H1 (cell line): ENCODE measurements around the gene WDR81. TPM values are rescaled to one million over a fixed set of nuclear protein-coding genes. Genes with fewer than 3 reads are reported as not detected.
A peak's percentile ranks its signal among the peaks of the same experiment; 100 is the strongest.

Source experiments
- CTCF ChIA-PET: fragments of 300-600 bp; sonication (Branson Sonifier 250); formaldehyde crosslinking; loops from one replicate; lab custom pipeline; 2021; ENCODE audit not compliant: partially characterized antibody; lab: Charles Lee
- POLR2A ChIA-PET: fragments of 300-600 bp; sonication (Branson Sonifier 250); formaldehyde crosslinking; loops from one replicate; lab custom pipeline; 2021; ENCODE audit warnings: inconsistent platforms; ENCODE audit not compliant: partially characterized antibody; lab: Charles Lee
- DNase-seq, 2 experiments: peaks; one replicate each; pipeline versions ENCODE4 v3.0.0 to v3.0.0-alpha.2; 2010 to 2022; ENCODE audit warnings: low spot score in 2 of 2, low read depth in 1 of 2, mixed read lengths in 1 of 2
- FAIRE-seq: peaks from 2 replicates; lab custom pipeline; 2011; peaks lifted over from hg19 to GRCh38; lab: Jason Lieb, UNC
- H2AFZ ChIP-seq: 2 replicates; pipeline ENCODE4 v1.8.1; 2012; ENCODE audit warnings: low read length, inconsistent platforms
- H2AK5ac ChIP-seq: 2 replicates; pipeline ENCODE4 v1.6.1; 2013; ENCODE audit warnings: low read depth, low read length
- H2BK120ac ChIP-seq: replicated peaks from 2 replicates; pipeline ENCODE3; 2013; ENCODE audit warnings: low read depth, low read length, inconsistent platforms
- H2BK12ac ChIP-seq: 2 replicates; pipeline ENCODE4 v1.6.1; 2013; ENCODE audit warnings: low read depth, low read length
- H2BK15ac ChIP-seq: 2 replicates; pipeline ENCODE4 v1.6.1; 2013; ENCODE audit warnings: low read length
- H2BK20ac ChIP-seq: 2 replicates; pipeline ENCODE4 v1.6.1; 2013; ENCODE audit warnings: low read length
- H2BK5ac ChIP-seq: 2 replicates; pipeline ENCODE4 v1.6.1; 2013; ENCODE audit warnings: low read depth, low read length
- H3K14ac ChIP-seq: 2 replicates; pipeline ENCODE4 v1.6.1; 2013; ENCODE audit warnings: inconsistent platforms; ENCODE audit not compliant: insufficient read length
- H3K18ac ChIP-seq: 2 replicates; pipeline ENCODE4 v1.6.1; 2013; ENCODE audit warnings: low read length; ENCODE audit errors: extremely low read depth
- H3K23ac ChIP-seq: 2 replicates; pipeline ENCODE4 v1.6.1; 2013; ENCODE audit warnings: inconsistent platforms; ENCODE audit not compliant: insufficient read length
- H3K23me2 ChIP-seq: 2 replicates; pipeline ENCODE4 v1.6.1; 2013; ENCODE audit warnings: low read depth, low read length
- H3K27ac ChIP-seq: 2 replicates; pipeline ENCODE4 v1.6.1; 2011; ENCODE audit warnings: low read depth, low read length, inconsistent platforms
- H3K27me3 ChIP-seq, 4 experiments: replicated peaks in 1 of 4; 1 replicate in 1 of 4; 2 replicates in 3 of 4; pipeline versions ENCODE4 v1.6.1 to v1.8.1; 2011 to 2013; ENCODE audit warnings: low read length in 3 of 4, mild to moderate bottlenecking in 3 of 4, inconsistent platforms in 2 of 4, mixed read lengths in 2 of 4, moderate library complexity in 1 of 4; ENCODE audit not compliant: control insufficient read depth in 3 of 4, insufficient read depth in 3 of 4; ENCODE audit errors: extremely low read depth in 1 of 4
- H3K36me3 ChIP-seq, 4 experiments: 2 replicates each; pipeline versions ENCODE4 v1.6.1 to v1.8.1; 2011 to 2013; ENCODE audit warnings: mild to moderate bottlenecking in 4 of 4, low read length in 3 of 4, moderate library complexity in 2 of 4, control low read depth in 1 of 4, inconsistent platforms in 1 of 4; ENCODE audit not compliant: insufficient read depth in 4 of 4, control insufficient read depth in 2 of 4
- H3K4ac ChIP-seq: replicated peaks from 2 replicates; pipeline ENCODE3; 2013; ENCODE audit warnings: low read length, low read depth, mixed read lengths, inconsistent platforms; ENCODE audit not compliant: insufficient read length
- H3K4me1 ChIP-seq, 4 experiments: replicated peaks in 1 of 4; 1 replicate in 1 of 4; 2 replicates in 3 of 4; pipeline versions ENCODE4 v1.6.1 to v1.8.1; 2011 to 2013; ENCODE audit warnings: low read length in 3 of 4, inconsistent platforms in 2 of 4, mixed read lengths in 1 of 4; ENCODE audit not compliant: insufficient read depth in 4 of 4, control insufficient read depth in 3 of 4
- H3K4me2 ChIP-seq, 2 experiments: 2 replicates each; pipeline versions ENCODE4 v1.6.1 to v1.8.1; 2011 to 2013; ENCODE audit warnings: low read depth in 2 of 2, low read length in 2 of 2, control low read depth in 1 of 2, inconsistent platforms in 1 of 2, mild to moderate bottlenecking in 1 of 2; ENCODE audit not compliant: insufficient read depth in 1 of 2
- H3K4me3 ChIP-seq, 4 experiments: fragments of 200-600, 300-600 bp in 1 of 4; sonication (generic), shearing (Covaris generic), sonication (Bioruptor Twin) in 1 of 4; 2 replicates each; pipeline versions ENCODE4 v1.5.1 to v1.8.1; 2011 to 2016; ENCODE audit warnings: low read length in 4 of 4, low read depth in 3 of 4, control low read depth in 2 of 4, inconsistent platforms in 2 of 4, mild to moderate bottlenecking in 2 of 4, mixed read lengths in 1 of 4, moderate library complexity in 1 of 4; ENCODE audit not compliant: insufficient read depth in 2 of 4; ENCODE audit errors: extremely low read depth in 1 of 4
- H3K56ac ChIP-seq: replicated peaks from 2 replicates; pipeline ENCODE3; 2013; ENCODE audit warnings: low read depth, mild to moderate bottlenecking, mixed read lengths, low read length, inconsistent platforms; ENCODE audit not compliant: insufficient read length
- H3K79me1 ChIP-seq: 2 replicates; pipeline ENCODE4 v1.6.1; 2013; ENCODE audit warnings: low read depth, low read length, control low read depth
- H3K79me2 ChIP-seq, 2 experiments: 2 replicates each; pipeline versions ENCODE4 v1.6.1 to v1.8.1; 2012 to 2013; ENCODE audit warnings: low read length in 2 of 2, mild to moderate bottlenecking in 2 of 2, inconsistent platforms in 1 of 2; ENCODE audit not compliant: insufficient read depth in 2 of 2, control insufficient read depth in 1 of 2
- H3K9ac ChIP-seq, 4 experiments: replicated peaks in 1 of 4; 1 replicate in 1 of 4; 2 replicates in 3 of 4; pipeline versions ENCODE4 v1.6.1 to v1.8.1; 2011 to 2013; ENCODE audit warnings: low read depth in 3 of 4, low read length in 3 of 4, control low read depth in 2 of 4, mild to moderate bottlenecking in 2 of 4, moderate library complexity in 2 of 4, inconsistent platforms in 1 of 4; ENCODE audit errors: extremely low read depth in 1 of 4
- H3K9me3 ChIP-seq, 2 experiments: 2 replicates each; pipeline versions ENCODE4 v1.6.1 to v1.8.1; 2012 to 2013; ENCODE audit warnings: mild to moderate bottlenecking in 2 of 2, moderate library complexity in 2 of 2, control low read depth in 1 of 2, inconsistent platforms in 1 of 2, low read depth in 1 of 2, low read length in 1 of 2, mixed read lengths in 1 of 2; ENCODE audit not compliant: insufficient read depth in 2 of 2
- H4K20me1 ChIP-seq, 2 experiments: replicated peaks in 1 of 2; 2 replicates each; pipeline versions ENCODE3 to v1.8.1; 2011 to 2013; ENCODE audit warnings: inconsistent platforms in 2 of 2, low read length in 2 of 2, mild to moderate bottlenecking in 1 of 2; ENCODE audit not compliant: insufficient read depth in 2 of 2, control insufficient read depth in 1 of 2
- H4K5ac ChIP-seq: 2 replicates; pipeline ENCODE4 v1.6.1; 2013; ENCODE audit warnings: low read length, low read depth, mixed read lengths, inconsistent platforms; ENCODE audit not compliant: insufficient read length
- H4K8ac ChIP-seq: 2 replicates; pipeline ENCODE4 v1.8.0; 2013; ENCODE audit warnings: mild to moderate bottlenecking, moderate library complexity, low read length, inconsistent platforms; ENCODE audit not compliant: insufficient read depth; ENCODE audit errors: extremely low read depth
- H4K91ac ChIP-seq: replicated peaks from 2 replicates; pipeline ENCODE3; 2013; ENCODE audit warnings: low read length, mixed read lengths, inconsistent platforms; ENCODE audit not compliant: insufficient read length
- CBX5 ChIP-seq: fragments of 300-800, 300-1000 bp; sonication (generic); IDR thresholded peaks from 2 replicates; pipeline ENCODE4 v1.7.1; 2016; ENCODE audit warnings: antibody characterized with exemption, low read length, low read depth
- FOSL1 ChIP-seq: IDR thresholded peaks from 2 replicates; pipeline ENCODE4 v1.6.1; 2011; ENCODE audit warnings: mild to moderate bottlenecking, low read depth, low read length, moderate library complexity; ENCODE audit not compliant: insufficient read depth
- KDM4A ChIP-seq: IDR thresholded peaks from one replicate; pipeline ENCODE4 v1.7.1; 2012; ENCODE audit warnings: low read depth, mild to moderate bottlenecking, moderate library complexity, low read length, inconsistent platforms; ENCODE audit not compliant: severe bottlenecking
- POLR2AphosphoS5 ChIP-seq: IDR thresholded peaks from 2 replicates; pipeline ENCODE4 v1.6.1; 2011; ENCODE audit warnings: low read depth, low read length
- SP1 ChIP-seq: IDR thresholded peaks from 2 replicates; pipeline ENCODE4 v1.6.1; 2011; ENCODE audit warnings: low read depth, low read length
- SP4 ChIP-seq: IDR thresholded peaks from 2 replicates; pipeline ENCODE4 v1.6.1; 2012; ENCODE audit warnings: low read length, inconsistent platforms
- SUZ12 ChIP-seq: fragments of 200-600 bp; sonication (generic); IDR thresholded peaks from 2 replicates; pipeline ENCODE4 v1.6.1; 2012; ENCODE audit warnings: mild to moderate bottlenecking, inconsistent platforms, low read length, moderate library complexity, mixed read lengths
- TAF7 ChIP-seq: optimal IDR thresholded peaks from 2 replicates; pipeline ENCODE3; 2011; ENCODE audit warnings: low read depth, mild to moderate bottlenecking, inconsistent platforms, low read length, moderate library complexity, borderline replicate concordance
- TEAD4 ChIP-seq: IDR thresholded peaks from 2 replicates; pipeline ENCODE4 v1.6.1; 2012; ENCODE audit warnings: low read depth, low read length, inconsistent platforms, mixed read lengths
- WGBS, 2 experiments: shearing (Covaris generic) in 1 of 2; methylation state at CpG; one replicate each; pipeline versions ENCODE4 v1.1.6 to v1.1.7; 2013 to 2015; ENCODE audit warnings: low lambda C conversion rate in 2 of 2, mixed read lengths in 2 of 2, inconsistent platforms in 1 of 2, low coverage in 1 of 2, missing lambda C conversion rate in 1 of 2; ENCODE audit not compliant: insufficient replicate concordance in 2 of 2, insufficient coverage in 1 of 2, insufficient read length in 1 of 2; ENCODE audit errors: extremely low coverage in 1 of 2, missing lambda C conversion rate in 1 of 2; 5-methylcytosine and 5-hydroxymethylcytosine counted together
- polyA plus RNA-seq, 7 experiments: library from polyadenylated mRNA; depleted of rRNA in 3 of 7; stranded (reverse) in 5 of 7; unstranded in 2 of 7; fragments of >200 nt in 5 of 7; fragments of 200-250 nt in 2 of 7; gene quantifications; 1 replicate in 5 of 7; 2 replicates in 1 of 7; 4 replicates in 1 of 7; pipeline versions ENCODE4 v1.2.1 to v1.2.3, GENCODE V29; 2011 to 2013; ENCODE audit warnings: missing spikeins in 2 of 7, mixed read lengths in 2 of 7
- total RNA-seq: library from RNA; stranded (reverse); fragmentation: NEBNext Ultra II Directional; extraction: Animal tissue kit (Norgen Biotek cat#: 25700); gene quantifications from 2 replicates; pipeline ENCODE4 v1.2.1, GENCODE V29; 2021
- TF ChIP-seq, protein P1 (sequence below): IDR thresholded peaks from 2 replicates; pipeline ENCODE4 v1.6.1; 2011; ENCODE audit warnings: low read length, improper control_type of control experiment
- TF ChIP-seq, protein P2 (sequence below): IDR thresholded peaks from 2 replicates; pipeline ENCODE4 v1.6.1; 2012; ENCODE audit warnings: inconsistent platforms

WDR81 gene
- total and polyA plus RNA-seq, 2 of the 8 experiments (the other 6 are each of a cell fraction or from before 2014, with no cell fraction given) = 9.1 to 12.3 TPM

DNA sequence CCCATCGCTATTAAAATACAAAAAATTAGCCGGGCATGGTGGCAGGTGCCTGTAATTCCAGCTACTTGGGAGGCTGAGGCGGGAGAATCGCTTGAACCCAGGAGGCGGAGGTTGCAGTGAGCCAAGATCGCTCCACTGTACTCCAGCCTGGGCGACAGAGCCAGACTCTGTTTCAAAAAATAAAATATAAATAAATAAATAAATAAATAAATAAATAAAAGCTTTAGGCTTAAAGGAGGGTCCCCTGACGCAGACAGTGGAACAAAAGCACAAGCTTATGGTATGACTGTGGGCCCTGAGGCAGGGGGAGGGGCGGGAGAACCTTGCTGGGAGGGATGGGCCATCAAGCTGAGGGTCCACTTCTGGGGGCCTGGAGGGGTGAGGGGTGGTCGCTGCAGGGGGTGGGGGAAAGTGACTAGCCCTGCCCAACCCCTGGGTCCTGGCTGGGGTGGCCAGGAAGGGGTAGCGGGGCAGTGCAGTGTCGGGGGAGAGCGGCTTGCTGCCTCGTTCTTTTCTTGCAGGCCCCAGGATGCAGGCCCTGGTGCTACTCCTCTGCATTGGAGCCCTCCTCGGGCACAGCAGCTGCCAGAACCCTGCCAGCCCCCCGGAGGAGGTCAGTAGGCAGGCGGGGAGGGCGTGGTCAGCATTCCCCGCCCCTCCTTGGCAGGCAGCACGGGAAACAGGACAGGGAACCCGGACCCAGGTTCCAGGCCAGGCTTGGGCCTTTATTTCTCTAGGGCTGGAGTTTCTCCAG is 42.1 kb downstream of the WDR81 start:
- H3K23me2 ChIP-seq = peaks cover 9% of the 10 kb centered on the region; the same call in 1 of the 2 replicates
- no peak overlapping the region for H4K5ac ChIP-seq
- H2BK12ac ChIP-seq = no peak overlapping the region
- no peaks in the 10 kb centered on the region; a peak in 2 of 7 replicates for H3K27me3 ChIP-seq
- WGBS, 2 experiments = 78% methylated on average over 19 of the region's 21 CpGs; no CpG with 5 or more reads in 1 of the 2 experiments
- no peak overlapping the region for H3K18ac ChIP-seq
- H2BK5ac ChIP-seq = no peak overlapping the region
- H3K23ac ChIP-seq = no peak overlapping the region
- H2BK120ac ChIP-seq = no peak overlapping the region
- H2BK20ac ChIP-seq = no peak overlapping the region
- peaks cover 0 to 32% (median 25%) of the 10 kb centered on the region in 4 experiments; a peak in 6 of 7 replicates for H3K4me1 ChIP-seq
- no peaks in the 10 kb centered on the region for H3K79me1 ChIP-seq
- no peak overlapping the region for H3K27ac ChIP-seq
- no peak overlapping the region for H2AK5ac ChIP-seq
- H3K4me2 ChIP-seq = no peak overlapping the region; a peak in 1 of 4 replicates
- POLR2A ChIA-PET = interaction anchor here (0.6 to 3.8 kb wide), 12 partner anchors 9 to 212 kb away, joined by 3 to 17 read pairs (median 6); partner anchors contain the start of gene WDR81
- no peak overlapping the region for H3K56ac ChIP-seq
- H3K9ac ChIP-seq = no peak overlapping the region
- no peak overlapping the region for H3K14ac ChIP-seq
- FAIRE-seq = no peak
- CTCF ChIA-PET = interaction anchor here (0.9 to 6.0 kb wide), 14 partner anchors 9 to 117 kb away, joined by 3 to 70 read pairs (median 7); partner anchors contain the start of gene RILP
- no peak for DNase-seq
- no peak overlapping the region for H3K4me3 ChIP-seq
- H4K8ac ChIP-seq = peak overlapping the region; percentile 38; the same call in 1 of the 2 replicates
- no peak overlapping the region for H4K91ac ChIP-seq
- H3K4ac ChIP-seq = no peak overlapping the region
- no peaks in the 10 kb centered on the region; a peak in 1 of 8 replicates for H3K36me3 ChIP-seq
- H2BK15ac ChIP-seq = no peak overlapping the region
- no peak overlapping the region for H2AFZ ChIP-seq
- no peaks in the 10 kb centered on the region for H3K79me2 ChIP-seq
- no peaks in the 10 kb centered on the region for H4K20me1 ChIP-seq
- H3K9me3 ChIP-seq = no peaks in the 10 kb centered on the region
- TF ChIP-seq, protein P1, sequence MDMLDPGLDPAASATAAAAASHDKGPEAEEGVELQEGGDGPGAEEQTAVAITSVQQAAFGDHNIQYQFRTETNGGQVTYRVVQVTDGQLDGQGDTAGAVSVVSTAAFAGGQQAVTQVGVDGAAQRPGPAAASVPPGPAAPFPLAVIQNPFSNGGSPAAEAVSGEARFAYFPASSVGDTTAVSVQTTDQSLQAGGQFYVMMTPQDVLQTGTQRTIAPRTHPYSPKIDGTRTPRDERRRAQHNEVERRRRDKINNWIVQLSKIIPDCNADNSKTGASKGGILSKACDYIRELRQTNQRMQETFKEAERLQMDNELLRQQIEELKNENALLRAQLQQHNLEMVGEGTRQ = no peak
- TF ChIP-seq POLR2AphosphoS5 (no peak), TAF7 (no peak), SP1 (no peak), KDM4A (no peak), SUZ12 (no peak), SP4 (no peak), TEAD4 (no peak), CBX5 (no peak), FOSL1 (no peak)
- TF ChIP-seq, protein P2, sequence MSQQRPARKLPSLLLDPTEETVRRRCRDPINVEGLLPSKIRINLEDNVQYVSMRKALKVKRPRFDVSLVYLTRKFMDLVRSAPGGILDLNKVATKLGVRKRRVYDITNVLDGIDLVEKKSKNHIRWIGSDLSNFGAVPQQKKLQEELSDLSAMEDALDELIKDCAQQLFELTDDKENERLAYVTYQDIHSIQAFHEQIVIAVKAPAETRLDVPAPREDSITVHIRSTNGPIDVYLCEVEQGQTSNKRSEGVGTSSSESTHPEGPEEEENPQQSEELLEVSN = no peak
